Nucleus accumbens (tissue), 56 donors: ENCODE results near the gene PIBF1.

ENCODE experiments used
- DNase-seq, 56 donors: peaks; one replicate each; lab custom pipeline; 2025; lab: John Stamatoyannopoulos, UW

PIBF1 gene

DNA sequence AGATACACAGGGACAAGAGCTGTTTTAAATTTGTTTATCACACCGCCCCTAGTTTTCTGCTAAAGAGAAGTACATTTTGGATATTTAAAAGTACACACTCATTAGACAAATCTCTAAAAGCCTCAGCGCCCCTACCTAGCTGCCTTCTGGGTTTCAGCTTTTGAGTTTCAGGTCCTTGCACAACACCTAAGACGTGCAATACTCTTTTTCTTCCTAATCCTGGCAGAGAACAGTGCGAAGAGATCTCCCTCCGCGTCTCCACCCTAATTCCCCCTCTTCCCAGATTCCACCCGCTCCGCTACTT, 276.5 kb downstream of the PIBF1 start:
- no peak for DNase-seq

DNA sequence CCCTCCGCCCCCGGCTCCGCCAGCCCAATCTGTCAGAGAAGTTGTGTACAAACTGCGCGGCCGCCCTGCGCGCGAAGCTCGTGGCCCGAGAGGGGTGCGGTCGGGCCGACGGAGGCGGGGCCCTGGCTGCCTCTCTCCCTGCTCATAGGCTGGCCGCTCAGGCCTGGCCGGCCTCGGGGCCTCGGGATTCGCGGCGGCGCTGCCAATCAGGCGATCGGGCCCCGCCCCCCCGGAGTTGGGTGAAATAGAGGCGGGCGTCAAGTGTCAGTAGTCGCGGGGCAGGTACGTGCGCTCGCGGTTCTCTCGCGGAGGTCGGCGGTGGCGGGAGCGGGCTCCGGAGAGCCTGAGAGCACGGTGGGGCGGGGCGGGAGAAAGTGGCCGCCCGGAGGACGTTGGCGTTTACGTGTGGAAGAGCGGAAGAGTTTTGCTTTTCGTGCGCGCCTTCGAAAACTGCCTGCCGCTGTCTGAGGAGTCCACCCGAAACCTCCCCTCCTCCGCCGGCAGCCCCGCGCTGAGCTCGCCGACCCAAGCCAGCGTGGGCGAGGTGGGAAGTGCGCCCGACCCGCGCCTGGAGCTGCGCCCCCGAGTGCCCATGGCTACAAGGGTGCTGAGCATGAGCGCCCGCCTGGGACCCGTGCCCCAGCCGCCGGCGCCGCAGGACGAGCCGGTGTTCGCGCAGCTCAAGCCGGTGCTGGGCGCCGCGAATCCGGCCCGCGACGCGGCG, 277.0 kb downstream of the PIBF1 start, which contains the start of gene KLF5:
Gene KLF5, plus strand, starts transcription at position 270 of the 724 bp plus-strand sequence. Its CDS starts 323 bp downstream, at position 593.
- peak; percentile 20 to 95 (median 85) for DNase-seq

- peak in 24 of 56 donors; percentile 14 to 58 (median 32) for DNase-seq
Measured at GRCh38 chr13:73059460-73060250, 277.7 kb downstream of the PIBF1 start.

GRCh38 chr13:73060251-73061160, 278.6 kb downstream of the PIBF1 start:
- peak in 15 of 56 donors; percentile 3 to 44 (median 14) for DNase-seq

DNA sequence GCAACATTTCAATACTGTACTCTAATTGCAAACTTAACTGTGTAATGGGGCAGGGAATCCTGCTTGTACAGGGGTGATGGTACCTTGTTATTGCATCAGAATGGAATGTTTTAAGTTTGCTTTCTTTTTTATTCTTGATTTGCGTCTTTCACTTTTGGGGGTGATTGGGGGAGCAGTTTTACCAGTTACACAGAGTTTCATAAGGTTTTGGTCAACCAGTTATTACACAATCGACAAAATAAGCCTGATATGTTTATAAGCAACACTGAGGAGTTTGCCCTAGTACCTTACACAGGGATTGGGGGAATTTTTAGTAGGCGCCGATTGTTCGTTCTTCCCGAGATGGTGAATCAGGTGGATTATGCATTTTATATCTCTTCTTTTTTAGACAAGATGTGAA, 279.5 kb downstream of the PIBF1 start:
- no peak for DNase-seq

- peak in 6 of 56 donors; percentile 7 to 38 (median 21) for DNase-seq
Measured at GRCh38 chr13:73061876-73062275, 279.9 kb downstream of the PIBF1 start.

- DNase-seq = peak in 3 of 56 donors; percentile 28 to 49 (median 42)
Measured at GRCh38 chr13:73062468-73062867, 280.5 kb downstream of the PIBF1 start.

- no peak for DNase-seq
Measured at GRCh38 chr13:73063166-73063565, 281.2 kb downstream of the PIBF1 start.

DNA sequence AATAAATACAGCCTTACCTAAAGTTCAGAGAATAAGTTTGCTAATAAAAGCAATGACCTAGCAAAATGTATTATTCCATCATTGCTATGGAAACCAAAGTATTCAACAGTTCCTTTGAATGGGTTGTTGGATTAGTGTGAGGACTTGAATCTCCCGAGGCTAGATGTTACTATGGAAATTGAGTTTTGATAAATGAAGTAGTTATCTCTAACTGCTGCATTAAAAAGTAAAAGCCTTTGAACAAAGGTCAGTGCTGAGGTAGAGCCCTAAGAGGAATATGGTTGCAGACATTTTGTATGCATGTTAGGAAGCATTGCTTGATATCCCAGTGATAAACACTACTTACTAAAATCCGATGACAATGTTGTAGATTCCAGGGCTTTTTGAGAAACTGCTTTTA, 283.1 kb downstream of the PIBF1 start:
- no peak for DNase-seq

DNA sequence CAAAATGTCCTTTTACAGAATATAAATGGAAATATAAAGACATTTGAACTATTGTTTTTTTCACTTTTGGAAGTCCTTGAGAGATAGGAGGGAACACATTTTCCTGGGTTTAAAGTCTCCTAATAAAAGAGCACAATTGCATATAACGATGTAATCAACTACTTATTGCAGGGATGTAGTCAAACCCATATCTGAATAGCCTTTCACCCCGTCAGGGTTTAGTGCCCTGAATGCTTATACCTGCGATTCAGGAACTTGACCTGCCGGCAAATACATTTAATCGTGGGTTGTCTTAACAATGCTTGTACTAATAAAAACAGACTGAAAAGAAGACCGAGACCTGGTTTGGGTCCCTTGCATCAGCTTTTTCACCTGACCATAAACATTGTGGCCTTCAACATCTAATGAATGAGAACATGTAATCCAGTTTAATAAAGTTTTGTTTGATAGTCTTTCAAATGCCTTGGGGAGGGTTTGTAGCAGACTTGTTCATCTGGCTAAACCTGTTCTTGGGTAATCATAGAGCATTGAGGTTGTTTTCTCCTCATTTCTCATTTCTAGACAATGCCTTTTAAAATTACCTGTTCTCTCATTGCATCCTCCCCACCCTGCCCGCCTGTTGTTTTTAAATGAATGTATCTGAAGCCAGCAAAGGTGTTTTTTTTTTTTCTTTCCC, 283.9 kb downstream of the PIBF1 start:
- DNase-seq = no peak
